Upper lobe of left lung (tissue), 6 donors: ENCODE measurements around the gene EPC2. TPM values are rescaled to one million over a fixed set of nuclear protein-coding genes. Genes with fewer than 3 reads are reported as not detected.

Experiments
- ATAC-seq, 2 donors: fragments of 200-7000 bp; cut with Tn5 transposase; one replicate each; pipeline ENCODE4 v1.9.1; 2022; ENCODE audit warnings: mild to moderate bottlenecking in 2 of 2, moderate library complexity in 2 of 2; ENCODE audit not compliant: low FRiP score in 2 of 2
- DNase-seq, 2 donors: peaks; one replicate each; pipeline ENCODE4 v3.0.0-alpha.2; 2019 to 2020
- H3K27ac ChIP-seq, 4 donors: fragments of 200-600 bp; sonication (generic); one replicate each; pipeline ENCODE4 v1.5.1; 2016 to 2019
- H3K27me3 ChIP-seq, 4 donors: fragments of 200-600 bp; sonication (generic); one replicate each; pipeline ENCODE4 v1.5.1; 2017 to 2019
- H3K36me3 ChIP-seq, 4 donors: fragments of 200-600 bp; sonication (generic); one replicate each; pipeline ENCODE4 v1.5.1; 2016 to 2019
- H3K4me1 ChIP-seq, 4 donors: fragments of 200-600 bp; sonication (generic); one replicate each; pipeline ENCODE4 v1.5.1; 2018 to 2019
- H3K4me3 ChIP-seq, 4 donors: fragments of 200-600 bp; sonication (generic); one replicate each; pipeline ENCODE4 v1.5.1; 2017 to 2019; ENCODE audit warnings: mild to moderate bottlenecking in 2 of 4, moderate library complexity in 1 of 4
- H3K9me3 ChIP-seq, 4 donors: fragments of 200-600 bp; sonication (generic); one replicate each; pipeline ENCODE4 v1.5.1; 2018 to 2019
- EP300 ChIP-seq, 4 donors: sonication (generic); formaldehyde crosslinking; IDR thresholded peaks; one replicate each; pipeline ENCODE4 v1.5.1; 2017; ENCODE audit warnings: antibody characterized with exemption in 4 of 4, control low read depth in 2 of 4
- POLR2A ChIP-seq, 4 donors: fragments of 450-650 bp; IDR thresholded peaks; one replicate each; pipeline ENCODE4 v1.5.1; 2016 to 2017; ENCODE audit warnings: antibody characterized with exemption in 4 of 4, mild to moderate bottlenecking in 2 of 4
- POLR2AphosphoS5 ChIP-seq, 2 donors: sonication (generic); formaldehyde crosslinking; IDR thresholded peaks; one replicate each; pipeline ENCODE4 v1.5.1; 2017; ENCODE audit warnings: antibody characterized with exemption in 2 of 2
- WGBS, 2 donors: methylation state at CpG; one replicate each; pipeline ENCODE4 v1.1.5; 2017 to 2018; 5-methylcytosine and 5-hydroxymethylcytosine counted together
- total RNA-seq, 6 donors: library from RNA; depleted of rRNA in 4 of 6; stranded (reverse); fragments of >200 nt in 4 of 6; gene quantifications; one replicate each; pipeline versions ENCODE4 v1.1.0 to v1.2.1, GENCODE V29; 2016 to 2021
- TF ChIP-seq, protein P1 (sequence below), 6 experiments: fragments of 450-650 bp in 4 of 6; fragments of 200-600 bp in 2 of 6; sonication (generic) in 2 of 6; IDR thresholded peaks; one replicate each; pipeline ENCODE4 v1.5.1; 2016 to 2019; ENCODE audit warnings: antibody characterized with exemption in 6 of 6
- donor health status: DM: no; HTN: no; CAD: no; lungs with moderate emphysema.
- donor health status: DM: no; HTN: yes; CAD: no; lungs with severe emphysema.

The EPC2 gene
- total RNA-seq, 6 donors from 2014 or later: 15.2 to 53.2 (median 31.5) TPM

- no peak for DNase-seq
- Histone ChIP-seq H3K27me3 (no peaks in the 10 kb centered on the region), H3K36me3 (no peaks in the 10 kb centered on the region), H3K4me3 (no peak overlapping the region), H3K4me1 (peaks cover 0 to 5% (median 2%) of the 10 kb centered on the region in 4 donors), H3K9me3 (no peaks in the 10 kb centered on the region), H3K27ac (no peak overlapping the region)
- ATAC-seq: no peak
- TF ChIP-seq, protein P1, sequence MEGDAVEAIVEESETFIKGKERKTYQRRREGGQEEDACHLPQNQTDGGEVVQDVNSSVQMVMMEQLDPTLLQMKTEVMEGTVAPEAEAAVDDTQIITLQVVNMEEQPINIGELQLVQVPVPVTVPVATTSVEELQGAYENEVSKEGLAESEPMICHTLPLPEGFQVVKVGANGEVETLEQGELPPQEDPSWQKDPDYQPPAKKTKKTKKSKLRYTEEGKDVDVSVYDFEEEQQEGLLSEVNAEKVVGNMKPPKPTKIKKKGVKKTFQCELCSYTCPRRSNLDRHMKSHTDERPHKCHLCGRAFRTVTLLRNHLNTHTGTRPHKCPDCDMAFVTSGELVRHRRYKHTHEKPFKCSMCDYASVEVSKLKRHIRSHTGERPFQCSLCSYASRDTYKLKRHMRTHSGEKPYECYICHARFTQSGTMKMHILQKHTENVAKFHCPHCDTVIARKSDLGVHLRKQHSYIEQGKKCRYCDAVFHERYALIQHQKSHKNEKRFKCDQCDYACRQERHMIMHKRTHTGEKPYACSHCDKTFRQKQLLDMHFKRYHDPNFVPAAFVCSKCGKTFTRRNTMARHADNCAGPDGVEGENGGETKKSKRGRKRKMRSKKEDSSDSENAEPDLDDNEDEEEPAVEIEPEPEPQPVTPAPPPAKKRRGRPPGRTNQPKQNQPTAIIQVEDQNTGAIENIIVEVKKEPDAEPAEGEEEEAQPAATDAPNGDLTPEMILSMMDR (IDR thresholded peaks at IDR 0.05): no peak
- TF ChIP-seq POLR2AphosphoS5 (IDR thresholded peaks at IDR 0.05): no peak
- no peak for TF ChIP-seq EP300 (IDR thresholded peaks at IDR 0.05)
- no peak for TF ChIP-seq POLR2A (IDR thresholded peaks at IDR 0.05)
- WGBS, 2 donors: 89 to 91% methylated on average over 6 of the region's 6 CpGs
Measured at GRCh38 chr2:148816176-148816575, 171.6 kb downstream of the EPC2 start.

- 35 to 41% methylated on average over 8 of the region's 8 CpGs for WGBS, 2 donors
- no peaks in the 10 kb centered on the region for H3K36me3 ChIP-seq
- H3K27ac ChIP-seq: no peak overlapping the region
- DNase-seq (no peak), ATAC-seq (no peak)
- no peak overlapping the region for H3K4me3 ChIP-seq
- H3K4me1 ChIP-seq: peaks cover 0 to 5% (median 2%) of the 10 kb centered on the region in 4 donors
- no peaks in the 10 kb centered on the region for H3K9me3 ChIP-seq
- no peaks in the 10 kb centered on the region for H3K27me3 ChIP-seq
- TF ChIP-seq, protein P1 (IDR thresholded peaks at IDR 0.05): no peak
- no peak for TF ChIP-seq POLR2A (IDR thresholded peaks at IDR 0.05)
- TF ChIP-seq POLR2AphosphoS5 (IDR thresholded peaks at IDR 0.05): no peak
- no peak for TF ChIP-seq EP300 (IDR thresholded peaks at IDR 0.05)
Measured at GRCh38 chr2:148817210-148817708, 172.7 kb downstream of the EPC2 start.

DNA sequence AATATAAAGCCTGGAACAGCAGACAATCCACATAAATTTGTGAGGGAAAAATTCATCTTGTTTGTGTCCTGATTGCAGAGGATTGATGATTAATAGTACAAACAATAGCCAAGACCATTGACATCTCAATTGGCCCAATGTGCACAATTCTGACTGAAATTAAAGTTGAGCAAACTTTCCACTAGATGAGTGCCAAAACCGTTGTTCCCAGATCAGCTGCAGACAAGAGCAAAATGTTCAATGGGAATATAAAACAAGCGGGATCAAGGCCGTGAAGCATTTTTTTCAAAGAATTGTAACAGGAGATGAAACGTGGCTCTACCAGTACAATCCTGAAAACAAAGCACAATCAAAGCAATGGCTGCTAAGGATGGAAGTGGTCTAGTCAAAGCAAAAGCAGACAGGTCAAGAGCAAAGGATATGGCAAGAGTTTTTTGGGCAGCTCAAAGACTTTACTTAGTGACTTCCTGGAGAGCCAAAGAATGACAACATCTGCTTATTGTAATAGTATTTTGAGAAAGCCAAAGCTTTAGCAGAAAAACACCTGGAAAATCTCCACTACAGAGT, 174.6 kb downstream of the EPC2 start:
- TF ChIP-seq EP300 (IDR thresholded peaks at IDR 0.05) (no peak), POLR2A (IDR thresholded peaks at IDR 0.05) (no peak)
- ATAC-seq: no peak
- Histone ChIP-seq H3K9me3 (no peaks in the 10 kb centered on the region), H3K27me3 (no peaks in the 10 kb centered on the region), H3K4me3 (no peak overlapping the region), H3K36me3 (no peaks in the 10 kb centered on the region), H3K4me1 (peaks cover 0 to 5% (median under 1%) of the 10 kb centered on the region in 4 donors), H3K27ac (no peak overlapping the region)
- WGBS, 2 donors: 68 to 72% methylated on average over 4 of the region's 4 CpGs
- no peak for DNase-seq

DNA sequence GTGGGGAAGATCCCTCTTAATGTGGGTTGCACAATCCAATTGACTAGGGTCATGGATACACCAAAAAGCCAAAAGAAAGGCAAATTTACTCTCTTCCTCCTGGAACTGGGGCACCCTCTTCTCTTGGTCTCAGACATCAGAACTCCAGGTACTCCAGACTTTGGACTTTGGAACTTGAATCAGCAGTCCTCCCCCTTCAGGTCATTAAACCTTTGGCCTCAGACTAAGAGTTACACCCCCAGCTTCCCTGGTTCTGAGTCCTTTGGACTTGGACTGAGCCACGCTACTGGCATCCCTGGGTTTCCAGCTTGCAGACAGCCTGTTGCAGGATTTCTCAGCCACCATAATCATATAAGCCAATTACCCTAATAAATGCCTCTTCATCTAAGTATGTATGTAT, 179.6 kb downstream of the EPC2 start:
- H3K27ac ChIP-seq: no peak overlapping the region
- no peak overlapping the region for H3K4me3 ChIP-seq
- no peak for ATAC-seq
- TF ChIP-seq, protein P1 (IDR thresholded peaks at IDR 0.05): no peak
- no peak for TF ChIP-seq POLR2A (IDR thresholded peaks at IDR 0.05)
- no peak for TF ChIP-seq EP300 (IDR thresholded peaks at IDR 0.05)
- TF ChIP-seq POLR2AphosphoS5 (IDR thresholded peaks at IDR 0.05): no peak
- no peaks in the 10 kb centered on the region for H3K27me3 ChIP-seq
- H3K9me3 ChIP-seq: no peaks in the 10 kb centered on the region
- no peaks in the 10 kb centered on the region for H3K4me1 ChIP-seq
- WGBS, 2 donors: 72 to 95% methylated on average over 1 of the region's 1 CpG
- no peaks in the 10 kb centered on the region for H3K36me3 ChIP-seq
- DNase-seq: no peak

DNA sequence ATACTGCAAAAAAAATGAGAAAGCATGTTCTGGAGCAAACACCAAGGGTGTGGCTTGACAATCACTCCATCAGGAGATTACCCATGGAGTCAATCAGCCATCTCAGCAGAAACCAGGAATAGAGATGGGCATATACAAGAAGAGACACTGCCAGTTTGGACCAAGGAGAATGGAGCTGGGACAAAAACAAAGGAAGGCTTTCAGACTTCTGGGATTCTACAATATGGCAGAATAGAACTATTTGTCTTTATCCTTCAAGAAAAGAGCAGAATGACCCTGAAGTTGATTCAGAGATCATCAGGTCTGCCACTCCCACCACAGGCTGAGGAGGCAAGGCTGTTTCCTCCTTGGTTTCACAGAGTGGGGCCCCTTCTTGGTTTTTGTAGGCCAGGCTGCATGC, 182.2 kb downstream of the EPC2 start:
- Histone ChIP-seq H3K36me3 (no peaks in the 10 kb centered on the region), H3K4me3 (no peak overlapping the region), H3K27me3 (no peaks in the 10 kb centered on the region), H3K4me1 (no peaks in the 10 kb centered on the region), H3K9me3 (no peaks in the 10 kb centered on the region), H3K27ac (no peak overlapping the region)
- DNase-seq: no peak
- no peak for ATAC-seq
- TF ChIP-seq POLR2A (IDR thresholded peaks at IDR 0.05) (no peak), POLR2AphosphoS5 (IDR thresholded peaks at IDR 0.05) (no peak), EP300 (IDR thresholded peaks at IDR 0.05) (no peak)
- TF ChIP-seq, protein P1 (IDR thresholded peaks at IDR 0.05): no peak
